Ovary (tissue), 9 donors: ENCODE data around the gene SLC9A3. TPM values are rescaled to one million over a fixed set of nuclear protein-coding genes. Genes with fewer than 3 reads are reported as not detected.

Experiments used
- DNase-seq, 5 donors: peaks; one replicate each; pipeline ENCODE4 v3.0.0-alpha.2; 2019 to 2020
- H3K27ac ChIP-seq, 2 donors: fragments of 200-600 bp; one replicate each; pipeline versions ENCODE4 v1.5.1 to v1.8.0; 2019 to 2022
- H3K27me3 ChIP-seq: fragments of 200-600 bp; one replicate; pipeline ENCODE4 v1.8.0; 2022
- H3K36me3 ChIP-seq: fragments of 200-600 bp; sonication (generic); one replicate; pipeline ENCODE4 v1.5.1; 2019
- H3K4me1 ChIP-seq: one replicate; pipeline ENCODE4 v1.8.1; 2013; ENCODE audit warnings: mild to moderate bottlenecking, moderate library complexity; ENCODE audit not compliant: insufficient read depth
- H3K4me3 ChIP-seq: fragments of 200-600 bp; sonication (generic); one replicate; pipeline ENCODE4 v1.5.1; 2017
- H3K9me3 ChIP-seq, 2 donors: fragments of 200-600 bp in 1 of 2; sonication (generic) in 1 of 2; one replicate each; pipeline versions ENCODE4 v1.5.1 to v1.8.1; 2013 to 2019; ENCODE audit warnings: mild to moderate bottlenecking in 1 of 2, moderate library complexity in 1 of 2
- CTCF ChIP-seq, 3 donors: fragments of 450-650 bp in 2 of 3; fragments of 200-600 bp in 1 of 3; IDR thresholded peaks; one replicate each; pipeline versions ENCODE4 v1.5.1 to v1.8.0; 2016 to 2022; ENCODE audit warnings: antibody characterized with exemption in 3 of 3, mild to moderate bottlenecking in 1 of 3
- EP300 ChIP-seq: sonication (generic); formaldehyde crosslinking; IDR thresholded peaks from one replicate; pipeline ENCODE4 v1.6.1; 2017; ENCODE audit warnings: antibody characterized with exemption
- POLR2A ChIP-seq: fragments of 450-650 bp; IDR thresholded peaks from one replicate; pipeline ENCODE4 v1.6.1; 2017; ENCODE audit warnings: antibody characterized with exemption, mild to moderate bottlenecking, moderate library complexity
- WGBS, 3 donors: extraction: QIAGEN DNeasy Blood & Tissue Kit in 1 of 3; methylation state at CpG; one replicate each; pipeline versions ENCODE4 v1.1.5 to v1.1.7; 2013 to 2017; 5-methylcytosine and 5-hydroxymethylcytosine counted together
- intact Hi-C, 4 donors: fragments of 100-400 bp; cut with DNase I; formaldehyde crosslinking; loops; one replicate each; pipeline versions ENCODE4 v1.11.0 to v1.15.1; 2022 to 2023
- polyA plus RNA-seq, 2 donors: library from polyadenylated mRNA; stranded (reverse); fragments of 200-250 nt in 1 of 2; fragments of 350-450 nt in 1 of 2; fragmentation: Illumina TruSeq in 1 of 2; extraction: RNeasy Lipid Tissue Mini Kit (QIAGEN cat#74804) in 1 of 2; gene quantifications; one replicate each; pipeline ENCODE4 v1.2.3, GENCODE V29; 2013 to 2014
- total RNA-seq, 7 donors: library from RNA; depleted of rRNA in 2 of 7; stranded (reverse); fragments of >200 nt in 2 of 7; fragmentation: NEBNext Ultra II Directional in 3 of 7; extraction: Animal tissue kit (Norgen Biotek cat#: 25700) in 3 of 7; gene quantifications; one replicate each; pipeline versions ENCODE4 v1.1.0 to v1.2.4, GENCODE V29; 2016 to 2023
- donor health status: DM: no; HTN: no; CAD: no; lungs with moderate emphysema.
- donor health status: DM: no; HTN: no; CAD: no.
- donor health status: Bipolar disorder and iron deficiency.
- donor health status: DM: yes; HTN: yes; CAD: no.
- donor health status: DM: no; HTN: no; CAD: no.
- donor health status: DM: yes; HTN: yes; CAD: no.

Gene SLC9A3
- total and polyA plus RNA-seq, 9 donors = 1.2 to 3.6 (median 1.9) TPM

DNA sequence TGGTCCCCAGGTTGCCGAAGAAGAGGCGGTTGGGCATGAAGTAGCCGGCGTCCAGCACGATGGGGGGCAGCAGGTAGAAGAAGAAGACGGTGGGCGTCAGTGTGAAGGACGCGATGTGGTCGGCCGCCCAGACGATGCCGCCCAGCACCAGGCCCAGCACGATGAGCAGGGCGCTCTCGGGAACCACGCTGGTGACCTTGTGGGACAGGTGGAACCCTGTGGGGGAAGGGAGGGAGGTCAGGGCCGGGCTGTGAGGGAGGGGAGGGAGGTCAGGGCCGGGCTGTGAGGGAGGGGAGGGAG is 32.4 kb downstream of the SLC9A3 start:
- H3K27me3 ChIP-seq = no peaks in the 10 kb centered on the region
- no peak for DNase-seq
- no peak overlapping the region for H3K4me3 ChIP-seq
- WGBS, 3 donors = 80 to 89% (median 84%) methylated on average over 14 to 19 of the region's 19 CpGs
- H3K36me3 ChIP-seq = no peaks in the 10 kb centered on the region
- TF ChIP-seq POLR2A = no peak
- no peak for TF ChIP-seq EP300
- no peak for TF ChIP-seq CTCF (IDR thresholded peaks at IDR 0.05)
- no peaks in the 10 kb centered on the region for H3K4me1 ChIP-seq
- intact Hi-C loops = no loop called here
- no peak overlapping the region for H3K27ac ChIP-seq
- no peaks in the 10 kb centered on the region for H3K9me3 ChIP-seq

- 90 to 95% (median 92%) methylated on average over 45 to 52 of the region's 52 CpGs for WGBS, 3 donors
- H3K36me3 ChIP-seq = no peaks in the 10 kb centered on the region
- no peaks in the 10 kb centered on the region for H3K9me3 ChIP-seq
- H3K4me3 ChIP-seq = no peak overlapping the region
- TF ChIP-seq POLR2A (no peak), CTCF (IDR thresholded peaks at IDR 0.05) (no peak), EP300 (no peak)
- H3K27ac ChIP-seq = no peak overlapping the region
- no peaks in the 10 kb centered on the region for H3K4me1 ChIP-seq
- no peaks in the 10 kb centered on the region for H3K27me3 ChIP-seq
- intact Hi-C loops = no loop called here
- no peak for DNase-seq
Measured at GRCh38 chr5:491119-491855, 33.0 kb downstream of the SLC9A3 start.

- Histone ChIP-seq H3K4me3 (no peak overlapping the region), H3K27ac (no peak overlapping the region), H3K36me3 (no peaks in the 10 kb centered on the region), H3K27me3 (no peaks in the 10 kb centered on the region), H3K4me1 (no peaks in the 10 kb centered on the region), H3K9me3 (no peaks in the 10 kb centered on the region)
- DNase-seq = no peak
- intact Hi-C loops = no loop called here
- WGBS, 3 donors = 86 to 90% (median 87%) methylated on average over 47 to 48 of the region's 48 CpGs
- TF ChIP-seq EP300 (no peak), CTCF (IDR thresholded peaks at IDR 0.05) (no peak), POLR2A (no peak)
Measured at GRCh38 chr5:490116-491106, 33.8 kb downstream of the SLC9A3 start.

GRCh38 chr5:489689-490080 is 34.6 kb downstream of the SLC9A3 start:
- H3K36me3 ChIP-seq = no peaks in the 10 kb centered on the region
- H3K9me3 ChIP-seq = no peaks in the 10 kb centered on the region
- intact Hi-C loops = loop anchor here in 1 of 4 donors (10.0 kb wide), 1 partner anchor 115 kb away; no protein-coding TSS in a partner anchor
- H3K27ac ChIP-seq = no peak overlapping the region
- WGBS, 3 donors = 30 to 38% (median 33%) methylated on average over 21 of the region's 21 CpGs
- no peak overlapping the region for H3K4me3 ChIP-seq
- H3K4me1 ChIP-seq = no peaks in the 10 kb centered on the region
- TF ChIP-seq CTCF (IDR thresholded peaks at IDR 0.05) = no peak
- no peak for TF ChIP-seq POLR2A
- TF ChIP-seq EP300 = no peak
- H3K27me3 ChIP-seq = no peaks in the 10 kb centered on the region
- DNase-seq = no peak
